ENCODE measurements around the gene C13orf46. TPM values are rescaled to one million over a fixed set of nuclear protein-coding genes. Genes with fewer than 3 reads are reported as not detected.
"Not testable (repeated sequence)": the region's sequence is repeated elsewhere in the genome, so short reads cannot be mapped to it uniquely, and the experiment has no call there.

The C13orf46 gene
- polyA plus RNA-seq, 4 donors = 0.06 to 0.40 (median 0.15) TPM

DNA sequence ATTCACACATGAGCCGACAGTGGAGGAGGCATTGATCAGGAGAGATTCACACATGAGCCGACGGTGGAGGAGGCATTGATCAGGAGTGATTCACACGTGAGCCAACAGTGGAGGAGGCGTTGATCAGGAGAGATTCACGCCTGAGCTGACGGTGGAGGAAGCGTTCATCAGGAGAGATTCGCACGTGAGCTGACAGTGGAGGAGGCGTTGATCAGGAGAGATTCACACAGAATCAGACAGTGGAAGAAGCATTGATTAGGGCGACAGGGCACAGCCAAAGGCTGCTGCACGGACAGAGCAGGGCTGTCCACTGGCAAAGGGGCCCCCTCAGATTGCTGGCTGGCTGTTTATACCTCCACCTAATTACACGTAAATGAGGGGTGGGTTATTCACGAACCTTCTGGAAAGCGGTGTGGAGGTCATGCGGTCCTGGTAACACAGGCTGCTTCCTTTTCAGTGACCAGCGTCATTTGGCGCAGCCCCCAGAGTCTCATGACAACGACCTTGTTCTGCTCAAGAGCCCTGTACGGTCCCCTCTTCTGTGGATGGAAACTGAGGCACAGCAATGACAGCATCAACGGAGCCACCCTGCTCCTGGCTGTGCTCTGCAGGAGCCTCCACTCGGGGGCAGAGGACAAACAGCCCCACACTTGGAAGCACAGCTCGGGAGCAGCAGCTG is 59.4 kb downstream of the C13orf46 start:
- DNase-seq (ENCODE audit: low read depth in 4 of 4, low spot score in 2 of 4) = no peak

DNA sequence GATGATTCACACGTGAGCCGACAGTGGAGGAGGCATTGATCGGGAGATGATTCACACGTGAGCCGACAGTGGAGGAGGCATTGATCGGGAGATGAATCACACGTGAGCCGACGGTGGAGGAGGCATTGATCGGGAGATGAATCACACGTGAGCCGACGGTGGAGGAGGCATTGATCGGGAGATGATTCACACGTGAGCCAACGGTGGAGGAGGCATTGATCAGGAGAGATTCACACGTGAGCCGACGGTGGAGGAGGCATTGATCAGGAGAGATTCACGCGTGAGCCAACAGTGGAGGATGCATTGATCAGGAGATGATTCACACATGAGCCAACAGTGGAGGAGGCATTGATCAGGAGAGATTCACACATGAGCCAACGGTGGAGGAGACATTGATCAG is 60.0 kb downstream of the C13orf46 start:
- DNase-seq (ENCODE audit: low read depth in 4 of 4, low spot score in 2 of 4) = not testable (repeated sequence)

DNA sequence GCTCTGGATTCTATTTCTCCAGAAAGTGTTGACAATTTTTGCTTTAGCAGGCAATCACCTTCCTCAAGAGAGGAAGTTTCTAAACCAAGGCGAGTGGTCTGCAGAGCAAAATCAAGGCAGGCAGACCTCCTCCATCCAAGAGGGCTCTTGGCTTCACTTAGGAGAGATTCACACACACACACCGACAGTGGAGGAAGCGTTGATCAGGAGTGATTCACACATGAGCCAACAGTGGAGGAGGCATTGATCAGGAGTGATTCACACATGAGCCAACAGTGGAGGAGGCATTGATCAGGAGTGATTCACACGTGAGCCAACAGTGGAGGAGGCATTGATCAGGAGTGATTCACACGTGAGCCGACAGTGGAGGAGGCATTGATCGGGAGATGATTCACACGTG is 60.5 kb downstream of the C13orf46 start:
- DNase-seq (ENCODE audit: low read depth in 4 of 4, low spot score in 2 of 4) = not testable (repeated sequence)

DNA sequence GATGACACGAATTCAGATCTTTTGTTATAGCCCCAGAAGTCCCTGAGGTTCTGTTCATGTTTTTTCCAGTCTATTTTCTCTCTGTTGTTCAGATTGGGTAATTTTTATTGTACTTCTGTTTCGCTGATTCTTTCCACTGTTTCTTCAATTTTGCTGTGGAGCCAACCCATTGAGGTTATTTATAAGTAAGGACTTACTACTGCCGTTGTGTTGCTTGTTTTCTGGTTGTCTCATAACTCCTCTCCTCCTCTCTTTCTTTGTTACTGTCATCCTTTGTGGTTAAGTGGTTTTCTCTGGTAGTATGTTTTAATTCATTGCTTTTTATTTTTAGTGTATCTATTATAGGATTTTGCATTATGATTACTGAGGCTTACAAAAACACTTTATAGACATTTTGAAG is 61.3 kb downstream of the C13orf46 start:
- no peak for DNase-seq (ENCODE audit: low read depth in 4 of 4, low spot score in 2 of 4)

DNA sequence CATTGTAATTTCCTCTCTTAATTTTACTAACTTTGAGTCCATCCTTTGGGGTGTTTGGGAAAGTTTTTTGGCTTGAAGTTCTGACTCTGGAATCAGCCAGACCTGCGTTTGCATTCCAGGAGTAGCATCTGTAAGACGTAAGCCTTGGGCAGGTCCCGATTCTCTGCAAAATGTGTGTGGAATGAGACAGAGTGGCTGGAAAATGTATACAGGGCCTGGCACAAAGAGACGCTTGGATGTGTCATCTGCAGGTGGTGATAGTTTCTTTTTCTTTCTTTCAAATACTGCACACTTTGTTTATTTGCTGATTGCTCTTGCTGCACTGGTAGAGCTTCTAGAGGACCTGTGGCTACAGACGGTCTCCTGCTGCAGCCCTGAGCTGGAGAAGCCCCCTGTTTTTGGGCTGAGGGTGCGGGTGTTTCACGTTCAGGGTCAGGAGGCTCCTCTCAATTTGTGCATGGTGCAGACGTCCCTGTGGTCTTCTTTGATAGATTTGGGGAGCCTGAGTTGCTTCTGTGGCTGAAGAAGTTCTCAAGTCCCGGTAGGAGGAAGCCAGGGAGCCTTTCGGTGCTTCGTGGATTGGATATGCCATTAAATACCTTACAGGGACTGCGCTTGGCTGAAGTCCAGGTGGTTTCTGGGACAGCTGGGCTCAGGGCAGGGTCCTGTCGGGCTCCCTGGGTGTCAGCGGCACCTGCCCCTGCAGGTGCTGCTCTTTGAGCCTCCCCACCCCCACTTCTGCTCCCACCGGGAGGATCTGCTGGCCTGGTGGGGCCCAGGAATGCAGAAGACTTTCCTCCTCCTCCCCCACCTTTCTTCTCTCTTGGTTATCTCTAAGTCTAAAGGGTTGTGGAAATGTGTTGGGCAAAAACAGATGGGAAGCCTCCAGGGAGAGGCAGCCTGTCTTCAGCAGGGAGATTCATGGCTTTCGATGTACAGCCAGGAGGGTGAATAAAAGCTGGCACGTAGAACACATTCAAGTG is 66.0 kb downstream of the C13orf46 start:
- no peak for DNase-seq (ENCODE audit: low read depth in 4 of 4, low spot score in 2 of 4)

DNA sequence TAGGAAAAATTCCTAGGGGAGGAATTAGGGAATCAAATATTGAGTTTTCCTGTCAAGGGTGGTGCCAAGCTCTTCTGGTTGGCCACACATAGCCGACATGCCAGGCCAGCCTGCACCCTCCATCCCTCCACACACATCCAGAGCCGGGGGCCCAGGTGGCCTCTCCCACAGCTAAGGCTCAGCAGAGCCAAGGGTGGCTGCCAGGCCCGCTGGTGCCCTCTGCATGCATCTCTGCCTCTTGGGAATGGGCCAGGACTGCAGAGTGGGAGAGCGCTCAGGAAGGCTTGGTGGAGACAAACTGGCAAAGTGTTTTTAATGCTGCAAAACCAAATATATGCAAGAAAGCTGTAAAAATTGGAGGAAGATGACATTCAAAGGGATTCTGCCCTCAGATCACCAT is 67.3 kb downstream of the C13orf46 start:
- DNase-seq (ENCODE audit: low read depth in 4 of 4, low spot score in 2 of 4) = no peak

DNA sequence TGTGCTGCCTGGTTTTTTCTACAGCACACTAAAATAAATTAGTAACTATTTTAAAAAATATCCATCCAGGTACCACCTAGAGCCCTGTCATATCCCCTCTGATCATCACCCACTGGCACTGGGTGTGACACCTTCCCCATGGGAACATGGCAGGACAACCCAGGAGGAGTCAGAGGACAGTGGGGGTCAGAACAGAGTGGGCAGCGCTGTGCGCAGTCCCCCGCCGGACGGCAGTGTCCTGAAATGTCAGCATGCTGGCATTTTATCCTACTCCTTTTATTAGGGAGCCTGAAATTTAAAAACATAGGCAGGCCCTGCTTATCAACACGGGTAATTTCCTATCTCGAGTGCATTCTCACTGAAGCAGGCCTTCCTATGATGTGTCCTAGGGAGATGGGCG is 67.9 kb downstream of the C13orf46 start:
- no peak for DNase-seq (ENCODE audit: low read depth in 4 of 4, low spot score in 2 of 4)

DNA sequence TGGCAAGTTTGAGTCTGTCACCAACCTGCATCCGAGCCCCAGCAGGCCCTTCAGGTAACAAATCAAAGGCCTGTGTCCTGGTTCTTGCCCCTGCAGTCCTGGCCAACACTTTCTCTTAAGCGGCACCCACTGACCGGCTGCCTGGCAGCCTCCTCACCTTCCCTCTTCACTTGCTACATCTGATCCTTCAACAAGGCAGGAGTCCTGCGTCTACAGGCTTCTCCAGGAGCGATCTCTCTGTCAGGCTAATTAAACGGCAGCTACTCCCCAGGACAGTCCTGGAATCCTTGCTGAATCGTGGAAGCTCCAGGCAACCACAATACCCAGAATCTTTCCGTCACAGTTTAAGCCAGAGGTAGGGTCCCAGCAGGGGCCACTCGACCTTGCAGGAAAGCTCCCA is 68.9 kb downstream of the C13orf46 start:
- DNase-seq (ENCODE audit: low read depth in 4 of 4, low spot score in 2 of 4) = no peak

DNA sequence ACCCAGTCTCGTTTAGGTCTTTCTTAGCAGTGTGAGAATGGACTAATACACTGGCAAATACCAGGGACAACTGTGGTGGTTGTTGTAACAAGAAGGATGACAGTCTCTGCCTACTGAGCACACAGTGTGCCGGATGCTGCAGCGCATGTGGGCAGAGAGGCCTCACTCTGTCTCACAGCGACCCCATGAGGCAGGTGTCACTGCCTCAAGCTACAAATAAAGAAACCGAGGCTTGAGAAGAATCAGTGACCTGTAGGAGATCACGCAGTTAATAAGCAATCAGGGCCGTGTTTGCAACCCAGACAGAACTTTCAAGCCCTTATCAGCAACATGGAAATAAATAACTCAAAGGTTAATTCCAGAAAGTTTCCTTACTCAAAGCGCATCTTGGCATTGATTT is 69.5 kb downstream of the C13orf46 start:
- no peak for DNase-seq (ENCODE audit: low read depth in 4 of 4, low spot score in 2 of 4)

DNA sequence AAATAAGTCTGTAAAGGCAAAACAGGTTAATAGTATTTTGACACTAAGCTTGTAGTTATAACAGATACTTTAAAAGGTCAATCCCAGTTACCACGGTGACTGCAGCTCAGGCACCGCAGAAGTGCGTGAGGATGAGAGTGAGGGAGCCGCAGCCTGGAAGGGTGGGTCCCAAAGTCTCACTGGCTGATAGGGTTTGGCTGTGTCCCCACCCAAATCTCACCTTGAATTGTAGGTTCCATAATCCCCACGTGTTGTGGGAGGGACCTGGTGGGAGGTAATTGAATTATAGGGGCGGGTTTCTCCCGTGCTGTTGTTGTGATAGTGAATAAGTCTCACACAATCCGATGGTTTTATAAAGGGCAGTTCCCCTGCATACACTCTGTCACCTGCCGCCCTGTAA is 70.0 kb downstream of the C13orf46 start:
- no peak for DNase-seq (ENCODE audit: low read depth in 4 of 4, low spot score in 2 of 4)

Other genes starting within 250 kb of the C13orf46 start
- gene TMEM255B, start 214.8 kb downstream of the C13orf46 start, polyA plus RNA-seq (ENCODE audit: insufficient read length in 4 of 4) = 1 to 10 TPM; 6.6 to 8.6 (median 7.6) TPM
- 10 to 100 TPM; 24.6 to 38.4 (median 31.0) TPM for gene GAS6, start 110.0 kb downstream of the C13orf46 start, polyA plus RNA-seq (ENCODE audit: insufficient read length in 4 of 4)
- gene RASA3, start 158.5 kb upstream of the C13orf46 start, polyA plus RNA-seq (ENCODE audit: insufficient read length in 4 of 4) = 10 to 100 TPM; 12.4 to 16.0 (median 13.8) TPM
- gene CFAP97D2, start 205.2 kb upstream of the C13orf46 start, polyA plus RNA-seq (ENCODE audit: insufficient read length in 4 of 4) = 1 to 10 TPM in 1 of 4 donors, not detected in 3; 9.4 TPM

All from left renal cortex interstitium (tissue), 4 donors.